ENCODE results near the gene FAM89B.

The FAM89B gene

GRCh38 chr11:65588199-65589054 lies 16.1 kb downstream of the FAM89B start:
- DNase-seq (ENCODE audit: low read depth) = peak; percentile 59

GRCh38 chr11:65589444-65590239 lies 17.3 kb downstream of the FAM89B start:
- DNase-seq (ENCODE audit: low read depth) = no peak

GRCh38 chr11:65590240-65590738 lies 18.0 kb downstream of the FAM89B start:
- peak; percentile 16 for DNase-seq (ENCODE audit: low read depth)

- DNase-seq (ENCODE audit: low read depth) = peak; percentile 58
These were observed 19.9 kb downstream of the FAM89B start for GRCh38 chr11:65591939-65592857.

GRCh38 chr11:65592858-65593517 lies 20.6 kb downstream of the FAM89B start:
- no peak for DNase-seq (ENCODE audit: low read depth)

- peak; percentile 40 for DNase-seq (ENCODE audit: low read depth)
These were observed 21.4 kb downstream of the FAM89B start for GRCh38 chr11:65593518-65594414.

GRCh38 chr11:65595131-65595530 lies 22.8 kb downstream of the FAM89B start:
- DNase-seq (ENCODE audit: low read depth) = no peak

- peak; percentile 31 for DNase-seq (ENCODE audit: low read depth)
These were observed 23.4 kb downstream of the FAM89B start, which contains the start of gene KCNK7 for GRCh38 chr11:65595543-65596281. Gene KCNK7, minus strand, starts transcription at chr11:65595800. Its CDS starts 28 bp downstream, at chr11:65595772.

GRCh38 chr11:65596520-65596919 lies 24.2 kb downstream of the FAM89B start:
- DNase-seq (ENCODE audit: low read depth) = no peak

- DNase-seq (ENCODE audit: low read depth) = no peak
These were observed 25.9 kb downstream of the FAM89B start for GRCh38 chr11:65598258-65598699.

GRCh38 chr11:65599216-65599954 lies 27.0 kb downstream of the FAM89B start:
- no peak for DNase-seq (ENCODE audit: low read depth)

- DNase-seq (ENCODE audit: low read depth) = no peak
These were observed 27.6 kb downstream of the FAM89B start for GRCh38 chr11:65599955-65600246.

- DNase-seq (ENCODE audit: low read depth) = no peak
These were observed 31.9 kb downstream of the FAM89B start for GRCh38 chr11:65604258-65604657.

- peak; percentile 98 for DNase-seq (ENCODE audit: low read depth)
These were observed 34.7 kb downstream of the FAM89B start for GRCh38 chr11:65606876-65607613.

GRCh38 chr11:65607614-65608426 lies 35.5 kb downstream of the FAM89B start:
- no peak for DNase-seq (ENCODE audit: low read depth)

GRCh38 chr11:65609229-65609628 lies 36.9 kb downstream of the FAM89B start:
- DNase-seq (ENCODE audit: low read depth) = no peak

GRCh38 chr11:65609665-65610064 lies 37.3 kb downstream of the FAM89B start:
- no peak for DNase-seq (ENCODE audit: low read depth)
